DOHH2 (cell line): Measurements from ENCODE around the gene TNS2.

Source experiments
- CTCF ChIP-seq: fragments of 200-600 bp; sonication (generic); IDR thresholded peaks from one replicate; pipeline ENCODE4 v1.5.1; 2014; ENCODE audit warnings: antibody characterized with exemption, mild to moderate bottlenecking, low read depth, low read length; ENCODE audit not compliant: poor library complexity, severe bottlenecking
- EZH2phosphoT487 ChIP-seq: fragments of 200-600 bp; sonication (generic); IDR thresholded peaks from 2 replicates; pipeline ENCODE4 v1.6.1; 2017; ENCODE audit warnings: borderline replicate concordance, mild to moderate bottlenecking, antibody characterized with exemption, low read length, moderate library complexity, mixed read lengths

- no peak for TF ChIP-seq CTCF
- no peak for TF ChIP-seq EZH2phosphoT487
Measured at GRCh38 chr12:53105712-53106439, 56.0 kb downstream of the TNS2 start.
